Renal cortex interstitium (tissue), 11 donors: ENCODE measurements around the gene COQ8B. TPM values are rescaled to one million over a fixed set of nuclear protein-coding genes. Genes with fewer than 3 reads are reported as not detected.
"Not testable (repeated sequence)": the region's sequence is repeated elsewhere in the genome, so short reads cannot be mapped to it uniquely, and the experiment has no call there.

Experiments
- DNase-seq, 11 donors: peaks; one replicate each; pipeline ENCODE4 v3.0.0-alpha.2; 2013; ENCODE audit warnings: low read depth in 9 of 11, low spot score in 4 of 11; ENCODE audit errors: extremely low read depth in 1 of 11
- polyA plus RNA-seq, 3 donors: library from polyadenylated mRNA; unstranded; fragments of 120-200 nt; gene quantifications; one replicate each; pipeline ENCODE4 v1.2.1, GENCODE V29; 2013; ENCODE audit not compliant: insufficient read length in 3 of 3

COQ8B gene
- polyA plus RNA-seq, 3 donors, result 30.7 to 45.2 (median 38.9) TPM

GRCh38 chr19:40658031-40658430 lies 58.7 kb downstream of the COQ8B start:
- no peak for DNase-seq

DNA sequence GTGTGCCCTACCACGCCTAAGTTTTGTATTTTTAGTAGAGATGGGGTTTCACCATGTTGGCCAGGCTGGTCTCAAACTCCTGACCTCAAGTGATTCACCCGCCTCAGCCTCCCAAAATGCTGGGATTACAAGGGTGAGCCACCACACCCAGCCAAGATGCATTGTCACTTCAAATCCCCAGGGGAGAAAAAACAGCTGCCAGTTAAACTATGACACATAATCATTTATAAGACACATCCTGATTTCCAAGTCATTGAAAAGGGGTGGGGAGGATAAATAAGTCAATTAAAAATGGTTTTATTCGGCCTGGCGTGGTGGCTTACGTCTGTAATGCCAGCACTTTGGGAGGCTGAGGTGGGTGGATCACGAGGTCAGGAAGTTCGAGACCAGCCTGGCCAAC lies 61.0 kb downstream of the COQ8B start:
- DNase-seq, result not testable (repeated sequence)

DNA sequence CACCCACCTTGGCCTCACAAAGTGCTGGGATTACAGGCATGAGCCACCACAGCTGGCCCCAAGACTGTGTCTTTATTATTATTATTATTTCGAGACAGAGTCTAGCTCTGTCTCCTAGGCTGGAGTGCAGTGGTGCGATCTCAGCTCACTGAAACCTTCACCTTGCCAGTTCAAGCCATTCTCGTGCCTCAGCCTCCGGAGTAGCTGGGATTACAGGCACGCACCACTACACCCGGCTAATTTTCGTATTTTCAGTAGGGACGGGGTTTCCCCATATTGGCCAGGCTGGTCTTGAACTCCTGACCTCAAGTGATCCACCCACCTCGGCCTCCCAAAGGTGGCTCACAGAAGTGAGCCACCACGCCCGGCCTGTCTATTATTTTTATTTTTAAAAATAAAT lies 64.4 kb downstream of the COQ8B start:
- not testable (repeated sequence) for DNase-seq

GRCh38 chr19:40650749-40651305 lies 65.9 kb downstream of the COQ8B start:
- DNase-seq, result no peak

- not testable (repeated sequence) for DNase-seq
These were observed 66.6 kb downstream of the COQ8B start for GRCh38 chr19:40649903-40650675.

DNA sequence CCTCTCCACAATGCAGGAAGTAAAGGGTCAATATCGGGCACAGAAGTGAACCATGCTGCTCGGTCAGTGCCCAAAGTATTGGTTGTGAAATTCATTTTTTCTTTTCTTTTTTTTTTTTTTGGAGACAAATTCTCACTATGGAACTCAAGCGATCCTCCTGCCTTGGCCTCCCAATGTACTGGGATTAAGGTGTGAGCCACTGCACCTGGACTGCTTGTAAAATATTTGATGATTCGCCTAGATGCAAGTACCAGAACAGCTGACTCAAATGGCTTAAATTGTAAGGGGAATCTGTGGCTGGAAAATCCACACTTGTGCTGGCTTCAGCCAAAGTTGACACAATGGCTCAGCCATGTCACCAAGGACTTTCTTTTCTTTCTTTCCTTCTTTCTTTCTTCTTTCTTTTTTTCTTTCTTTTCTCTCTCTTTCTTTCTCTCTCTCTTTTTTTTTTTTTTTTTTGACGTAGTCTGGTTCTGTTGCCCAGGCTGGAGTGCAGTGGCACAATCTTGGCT lies 69.9 kb downstream of the COQ8B start:
- DNase-seq, result no peak

GRCh38 chr19:40642757-40643305 lies 73.9 kb downstream of the COQ8B start:
- no peak for DNase-seq

- DNase-seq, result no peak
These were observed 74.5 kb downstream of the COQ8B start for GRCh38 chr19:40642051-40642706.

Other genes with a start within 250 kb of the COQ8B start
- gene SPTBN4, start 249.9 kb downstream of the COQ8B start, polyA plus RNA-seq, result 1 to 10 TPM; 1.5 to 2.2 (median 1.6) TPM
- 10 to 100 TPM; 44.3 to 47.9 (median 45.6) TPM for gene SHKBP1, start 140.0 kb downstream of the COQ8B start, polyA plus RNA-seq
- gene LTBP4, start 115.5 kb downstream of the COQ8B start, polyA plus RNA-seq, result 100 to 1,000 TPM; 156 to 325 (median 271) TPM
- 10 to 100 TPM in 2 of 3 donors, 1 to 10 TPM in 1; 9.4 to 16.0 (median 15.9) TPM for gene NUMBL, start 26.2 kb downstream of the COQ8B start, polyA plus RNA-seq
- gene ITPKC, start 226 bp upstream of the COQ8B start, polyA plus RNA-seq, result 10 to 100 TPM; 12.3 to 15.4 (median 14.2) TPM
- 10 to 100 TPM; 14.5 to 18.5 (median 15.1) TPM for gene ACTMAP, start 33.6 kb upstream of the COQ8B start, polyA plus RNA-seq
- 100 to 1,000 TPM; 111 to 126 (median 117) TPM for gene SNRPA, start 34.3 kb upstream of the COQ8B start, polyA plus RNA-seq
- gene MIA, start 58.6 kb upstream of the COQ8B start, polyA plus RNA-seq, result 1 to 10 TPM in 2 of 3 donors, under 1 TPM in 1; 0.19 to 3.5 (median 1.4) TPM
- gene RAB4B, start 61.4 kb upstream of the COQ8B start, polyA plus RNA-seq, result 10 to 100 TPM in 2 of 3 donors, 1 to 10 TPM in 1; 7.0 to 13.5 (median 12.6) TPM
- 10 to 100 TPM; 60.1 to 80.5 (median 74.4) TPM for gene EGLN2, start 82.3 kb upstream of the COQ8B start, polyA plus RNA-seq
- under 1 TPM in 2 of 3 donors, not detected in 1; 0.18 to 0.24 TPM for gene CYP2A6, start 133.6 kb upstream of the COQ8B start, polyA plus RNA-seq
- under 1 TPM in 2 of 3 donors, not detected in 1; 0.10 to 0.20 TPM for gene CYP2A7, start 165.3 kb upstream of the COQ8B start, polyA plus RNA-seq